Natural killer cell treated with Interleukin-12 subunit alpha and Interleukin-12 subunit beta and Interleukin-15 and Interleukin-18, amount 100 ng/mL, for 72 hours (primary cell): ENCODE data around the gene ALPP. TPM values are rescaled to one million over a fixed set of nuclear protein-coding genes. Genes with fewer than 3 reads are reported as not detected.
A peak's percentile ranks its signal among the peaks of the same experiment; 100 is the strongest.
"Not testable (repeated sequence)": the region's sequence is repeated elsewhere in the genome, so short reads cannot be mapped to it uniquely, and the experiment has no call there.

Experiments used
- ATAC-seq, 2 donors: fragments of 150-1000 bp; cut with Tn5 transposase in 1 of 2; sonication (Bioruptor Pico), chemical (Tn5 transposase) in 1 of 2; 2 replicates each; pipeline ENCODE4 v1.10.0; 2021
- DNase-seq: peaks from one replicate; pipeline ENCODE4 v3.0.0; 2022; ENCODE audit warnings: low spot score
- H3K27ac Mint-ChIP-seq, 2 donors: 1 replicate in 1 of 2; 2 replicates in 1 of 2; pipeline ENCODE4 v1.8.0; 2022; ENCODE audit warnings: mixed read lengths in 2 of 2, mild to moderate bottlenecking in 1 of 2, moderate library complexity in 1 of 2
- H3K27me3 Mint-ChIP-seq, 2 donors: 1 replicate in 1 of 2; 2 replicates in 1 of 2; pipeline ENCODE4 v1.8.0; 2022; ENCODE audit warnings: mixed read lengths in 2 of 2
- H3K36me3 Mint-ChIP-seq: one replicate; pipeline ENCODE4 v1.8.0; 2022; ENCODE audit warnings: mixed read lengths
- H3K4me1 Mint-ChIP-seq, 2 donors: 1 replicate in 1 of 2; 2 replicates in 1 of 2; pipeline ENCODE4 v1.8.0; 2022; ENCODE audit warnings: low read depth in 2 of 2, mixed read lengths in 2 of 2, mild to moderate bottlenecking in 1 of 2
- H3K4me3 Mint-ChIP-seq: one replicate; pipeline ENCODE4 v1.8.0; 2022; ENCODE audit warnings: mixed read lengths
- H3K9me3 Mint-ChIP-seq: 2 replicates; pipeline ENCODE4 v1.8.0; 2022; ENCODE audit warnings: mixed read lengths
- total RNA-seq, 2 donors: library from RNA; stranded (reverse); gene quantifications; one replicate each; pipeline ENCODE4 v1.2.3, GENCODE V29; 2022

ALPP gene
- total RNA-seq, 2 donors from 2014 or later: not detected

GRCh38 chr2:232377319-232377718 is 1.2 kb upstream of the ALPP start:
- H3K27ac Mint-ChIP-seq: no peak overlapping the region
- H3K36me3 Mint-ChIP-seq: no peaks in the 10 kb centered on the region
- H3K4me3 Mint-ChIP-seq: no peak overlapping the region
- no peaks in the 10 kb centered on the region for H3K4me1 Mint-ChIP-seq
- no peaks in the 10 kb centered on the region for H3K9me3 Mint-ChIP-seq
- ATAC-seq: no peak
- DNase-seq: no peak
- H3K27me3 Mint-ChIP-seq: no peaks in the 10 kb centered on the region

DNA sequence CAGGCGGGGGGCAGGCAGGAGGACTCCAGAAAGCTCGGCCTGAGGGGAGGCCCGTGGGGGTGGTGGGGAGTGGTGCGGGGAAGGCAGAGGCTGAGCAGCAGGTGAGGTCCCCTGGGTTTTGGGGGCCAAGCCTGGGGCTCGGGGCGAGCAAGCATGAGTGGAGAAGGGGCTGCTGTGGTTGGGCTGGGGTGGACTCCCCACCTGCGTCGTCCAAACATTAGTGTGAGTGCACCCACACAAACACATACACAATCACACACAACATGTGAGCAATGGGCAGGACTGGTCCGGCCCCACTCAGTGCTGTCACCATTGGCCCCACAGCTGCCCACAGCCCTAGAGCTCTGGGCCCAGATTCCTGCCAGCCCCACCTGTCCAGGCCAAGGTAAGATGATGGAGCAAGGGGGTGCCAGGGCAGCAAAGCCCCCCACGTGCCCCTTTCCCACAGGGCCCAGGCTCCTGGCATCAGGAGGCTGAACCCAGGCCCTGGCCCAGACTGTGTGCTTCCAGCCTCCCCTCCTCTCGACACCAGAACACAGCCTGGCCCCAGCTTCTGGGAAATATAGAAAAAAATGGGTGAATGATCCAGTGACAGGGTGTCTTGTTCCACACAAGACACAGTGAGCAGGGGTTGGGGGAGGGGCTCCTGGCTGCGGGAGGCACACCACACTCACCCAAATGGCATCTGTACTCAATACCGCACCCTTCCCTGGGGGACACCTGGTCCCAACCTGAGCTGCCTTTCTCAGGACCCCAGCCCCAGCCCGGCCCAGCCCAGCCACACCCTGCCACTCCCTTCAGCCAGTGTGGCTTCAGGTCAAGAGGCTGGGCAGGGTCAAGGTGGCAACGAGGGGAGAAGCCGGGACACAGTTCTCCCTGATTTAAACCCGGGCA is 463 bp upstream of the ALPP start:
- H3K27ac Mint-ChIP-seq: no peak overlapping the region
- H3K36me3 Mint-ChIP-seq: no peaks in the 10 kb centered on the region
- no peaks in the 10 kb centered on the region for H3K4me1 Mint-ChIP-seq
- no peaks in the 10 kb centered on the region for H3K9me3 Mint-ChIP-seq
- H3K4me3 Mint-ChIP-seq: no peak overlapping the region
- peak in 1 of 2 donors; percentile 37 for ATAC-seq
- peaks cover 0 to 4% of the 10 kb centered on the region in 2 donors for H3K27me3 Mint-ChIP-seq
- no peak for DNase-seq

DNA sequence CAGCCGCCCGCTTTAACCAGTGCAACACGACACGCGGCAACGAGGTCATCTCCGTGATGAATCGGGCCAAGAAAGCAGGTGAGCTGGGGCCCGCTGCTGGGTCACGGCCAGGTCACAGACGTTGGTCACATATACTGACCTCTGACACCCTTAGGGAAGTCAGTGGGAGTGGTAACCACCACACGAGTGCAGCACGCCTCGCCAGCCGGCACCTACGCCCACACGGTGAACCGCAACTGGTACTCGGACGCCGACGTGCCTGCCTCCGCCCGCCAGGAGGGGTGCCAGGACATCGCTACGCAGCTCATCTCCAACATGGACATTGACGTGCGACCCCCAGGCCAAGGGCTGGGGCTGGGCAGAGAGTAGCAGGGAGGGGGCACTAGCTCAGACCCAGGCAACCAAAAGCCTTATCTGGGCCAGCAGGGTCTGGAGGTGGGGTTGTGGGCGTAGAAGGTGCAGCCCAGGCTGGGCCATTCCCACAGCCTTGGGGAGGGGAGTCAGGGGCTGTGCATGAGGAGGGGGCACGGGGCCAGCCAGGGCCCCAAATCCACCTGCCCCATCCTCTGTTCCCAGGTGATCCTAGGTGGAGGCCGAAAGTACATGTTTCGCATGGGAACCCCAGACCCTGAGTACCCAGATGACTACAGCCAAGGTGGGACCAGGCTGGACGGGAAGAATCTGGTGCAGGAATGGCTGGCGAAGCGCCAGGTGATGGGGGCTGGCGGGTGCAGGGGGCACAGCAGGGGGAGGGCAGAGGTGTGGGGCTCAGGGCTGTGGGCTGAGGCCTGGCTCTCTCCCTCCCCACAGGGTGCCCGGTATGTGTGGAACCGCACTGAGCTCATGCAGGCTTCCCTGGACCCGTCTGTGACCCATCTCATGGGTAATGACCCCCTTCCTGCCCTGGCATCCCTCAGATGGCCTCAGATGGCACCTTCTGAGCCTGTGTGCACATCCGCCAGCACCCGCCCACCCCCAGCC is 1.3 kb downstream of the ALPP start:
- peaks cover 9 to 10% of the 10 kb centered on the region in 2 donors for H3K27me3 Mint-ChIP-seq
- H3K4me1 Mint-ChIP-seq, H3K4me3 Mint-ChIP-seq, H3K9me3 Mint-ChIP-seq, ATAC-seq, H3K27ac Mint-ChIP-seq, H3K36me3 Mint-ChIP-seq, DNase-seq: not testable (repeated sequence)

DNA sequence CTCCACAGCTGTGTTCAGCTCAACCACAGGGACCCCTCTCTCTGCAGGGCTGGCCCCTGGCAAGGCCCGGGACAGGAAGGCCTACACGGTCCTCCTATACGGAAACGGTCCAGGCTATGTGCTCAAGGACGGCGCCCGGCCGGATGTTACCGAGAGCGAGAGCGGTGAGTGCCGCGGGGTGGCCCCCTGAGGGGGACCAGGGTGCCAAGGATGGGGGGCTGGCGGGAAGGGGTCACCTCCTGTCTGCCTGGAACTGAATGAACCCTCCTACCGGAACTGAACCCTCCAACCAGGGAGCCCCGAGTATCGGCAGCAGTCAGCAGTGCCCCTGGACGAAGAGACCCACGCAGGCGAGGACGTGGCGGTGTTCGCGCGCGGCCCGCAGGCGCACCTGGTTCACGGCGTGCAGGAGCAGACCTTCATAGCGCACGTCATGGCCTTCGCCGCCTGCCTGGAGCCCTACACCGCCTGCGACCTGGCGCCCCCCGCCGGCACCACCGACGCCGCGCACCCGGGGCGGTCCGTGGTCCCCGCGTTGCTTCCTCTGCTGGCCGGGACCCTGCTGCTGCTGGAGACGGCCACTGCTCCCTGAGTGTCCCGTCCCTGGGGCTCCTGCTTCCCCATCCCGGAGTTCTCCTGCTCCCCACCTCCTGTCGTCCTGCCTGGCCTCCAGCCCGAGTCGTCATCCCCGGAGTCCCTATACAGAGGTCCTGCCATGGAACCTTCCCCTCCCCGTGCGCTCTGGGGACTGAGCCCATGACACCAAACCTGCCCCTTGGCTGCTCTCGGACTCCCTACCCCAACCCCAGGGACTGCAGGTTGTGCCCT is 2.9 kb downstream of the ALPP start:
- not testable (repeated sequence) for H3K4me1 Mint-ChIP-seq, H3K9me3 Mint-ChIP-seq, DNase-seq, H3K36me3 Mint-ChIP-seq, H3K27ac Mint-ChIP-seq, H3K4me3 Mint-ChIP-seq
- peak; percentile 49 to 51 for ATAC-seq
- H3K27me3 Mint-ChIP-seq: peaks cover 20% of the 10 kb centered on the region in 2 donors

DNA sequence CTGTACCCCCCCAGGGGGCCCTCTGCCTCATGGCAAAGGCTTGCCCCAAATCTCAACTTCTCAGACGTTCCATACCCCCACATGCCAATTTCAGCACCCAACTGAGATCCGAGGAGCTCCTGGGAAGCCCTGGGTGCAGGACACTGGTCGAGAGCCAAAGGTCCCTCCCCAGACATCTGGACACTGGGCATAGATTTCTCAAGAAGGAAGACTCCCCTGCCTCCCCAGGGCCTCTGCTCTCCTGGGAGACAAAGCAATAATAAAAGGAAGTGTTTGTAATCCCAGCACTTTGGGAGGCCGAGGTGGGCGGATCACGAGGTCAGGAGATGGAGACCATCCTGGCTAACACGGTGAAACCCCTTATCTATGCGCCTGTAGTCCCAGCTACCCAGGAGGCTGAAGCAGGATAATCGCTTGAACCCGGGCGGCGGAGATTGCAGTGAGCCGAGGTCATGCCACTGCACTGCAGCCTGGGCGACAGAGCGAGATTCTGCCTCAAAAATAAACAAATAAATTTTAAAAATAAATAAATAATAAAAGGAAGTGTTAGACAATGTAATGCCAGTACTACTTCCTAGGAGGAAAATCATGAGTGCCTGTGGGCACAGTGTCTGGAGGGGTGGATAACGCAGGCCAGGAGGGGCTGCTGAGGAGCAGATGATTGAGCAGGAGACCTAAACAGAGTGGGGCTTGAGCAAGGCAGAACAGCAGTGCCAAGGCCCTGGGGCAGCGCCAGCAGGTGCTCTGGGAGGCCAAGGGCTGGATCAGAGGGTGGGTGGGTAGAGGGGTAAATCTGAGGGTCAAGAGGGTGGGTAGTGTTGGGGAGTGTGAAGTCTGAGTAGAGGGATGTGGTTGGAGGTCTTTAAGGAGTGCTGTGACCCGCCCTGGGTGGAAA is 4.0 kb downstream of the ALPP start:
- Mint-ChIP-seq H3K36me3 (no peaks in the 10 kb centered on the region), H3K4me1 (no peaks in the 10 kb centered on the region), H3K27ac (no peak overlapping the region), H3K4me3 (no peak overlapping the region), H3K27me3 (peaks cover 20 to 21% of the 10 kb centered on the region in 2 donors), H3K9me3 (no peaks in the 10 kb centered on the region)
- no peak for ATAC-seq
- no peak for DNase-seq

- ATAC-seq: no peak
- Mint-ChIP-seq H3K9me3 (no peaks in the 10 kb centered on the region), H3K4me1 (no peaks in the 10 kb centered on the region), H3K36me3 (no peaks in the 10 kb centered on the region), H3K27ac (no peak overlapping the region), H3K27me3 (peaks cover 25 to 26% of the 10 kb centered on the region in 2 donors), H3K4me3 (no peak overlapping the region)
- no peak for DNase-seq
These were observed 5.9 kb downstream of the ALPP start for GRCh38 chr2:232384466-232384865.

DNA sequence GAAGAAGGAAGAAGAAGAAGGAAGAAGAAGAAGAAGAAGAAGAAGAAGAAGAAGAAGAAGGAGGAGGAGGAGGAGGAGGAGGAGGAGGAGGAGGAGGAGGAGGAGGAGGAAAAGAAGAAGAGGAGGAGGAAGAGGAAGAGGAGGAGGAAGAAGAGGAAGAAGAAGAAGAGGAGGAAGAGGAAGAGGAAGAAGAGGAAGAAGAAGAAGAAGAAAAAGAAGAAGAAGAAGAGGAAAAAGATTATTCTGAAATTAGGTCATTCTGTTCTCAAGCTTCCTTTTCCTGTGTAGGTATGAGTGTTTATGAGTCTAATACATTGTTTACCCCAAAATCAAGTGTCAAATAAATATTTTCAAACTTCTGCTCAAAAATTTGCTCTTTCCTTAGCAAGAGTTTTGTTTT is 6.5 kb downstream of the ALPP start:
- H3K4me1 Mint-ChIP-seq, H3K27ac Mint-ChIP-seq, H3K4me3 Mint-ChIP-seq, ATAC-seq, H3K36me3 Mint-ChIP-seq, H3K9me3 Mint-ChIP-seq, DNase-seq: not testable (repeated sequence)
- H3K27me3 Mint-ChIP-seq: peaks cover 28 to 31% of the 10 kb centered on the region in 2 donors

DNA sequence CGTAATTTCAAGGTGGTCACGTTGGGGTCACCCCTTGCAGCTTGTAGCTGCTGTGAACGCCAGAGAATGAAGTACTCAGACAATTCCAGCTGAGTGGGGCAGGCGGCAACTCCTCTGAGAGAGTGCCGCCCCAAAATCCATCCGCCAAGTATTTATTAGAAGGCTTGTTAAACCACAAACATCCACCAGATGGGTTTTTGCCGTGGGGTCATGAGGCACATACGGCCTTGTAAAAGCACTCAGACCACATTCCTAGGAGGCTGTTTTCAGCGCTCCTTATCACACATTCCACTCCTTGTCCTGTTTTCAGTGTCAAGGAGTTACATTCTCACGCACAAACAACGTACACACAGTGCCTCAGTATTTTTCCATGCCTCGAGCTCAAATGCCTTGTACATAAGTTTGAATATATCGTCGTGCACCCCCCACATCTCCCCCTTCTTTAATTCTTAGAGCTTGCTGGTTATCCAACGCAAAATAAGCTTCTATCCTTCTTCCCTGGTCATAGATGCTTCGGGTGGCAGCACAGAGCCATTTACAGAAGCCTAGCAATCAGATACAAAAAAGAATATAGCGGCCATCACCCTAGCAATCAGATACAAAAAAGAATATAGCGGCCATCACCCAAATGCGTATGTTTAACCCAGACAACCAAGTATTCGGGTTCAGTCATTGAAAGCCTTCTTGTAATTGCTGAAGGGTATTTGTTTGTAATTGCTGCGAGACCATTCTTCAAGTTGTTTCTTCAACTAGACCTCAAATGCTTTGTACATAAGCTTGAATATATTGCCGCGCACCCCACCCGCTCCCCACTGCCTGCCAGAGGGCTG is 7.3 kb downstream of the ALPP start:
- no peak for ATAC-seq
- H3K36me3 Mint-ChIP-seq: no peaks in the 10 kb centered on the region
- H3K4me1 Mint-ChIP-seq: no peaks in the 10 kb centered on the region
- H3K4me3 Mint-ChIP-seq: no peak overlapping the region
- no peak for DNase-seq
- H3K27me3 Mint-ChIP-seq: peaks cover 32 to 36% of the 10 kb centered on the region in 2 donors
- no peaks in the 10 kb centered on the region for H3K9me3 Mint-ChIP-seq
- no peak overlapping the region for H3K27ac Mint-ChIP-seq

DNA sequence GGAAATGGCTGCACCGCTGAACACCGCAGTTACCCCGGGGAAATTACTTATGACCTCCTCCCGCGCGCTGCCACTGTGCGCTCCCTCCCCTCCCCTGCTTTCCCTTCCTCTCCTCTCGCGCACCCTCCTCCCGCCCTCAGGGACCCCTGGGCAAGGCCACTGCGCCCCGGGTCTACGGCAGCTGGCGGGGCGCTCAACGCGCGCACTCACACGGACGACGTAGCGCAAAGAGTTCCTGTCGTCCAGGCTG is 7.9 kb downstream of the ALPP start:
- ATAC-seq (no peak), DNase-seq (no peak)
- Mint-ChIP-seq H3K27ac (no peak overlapping the region), H3K36me3 (no peaks in the 10 kb centered on the region), H3K4me1 (no peaks in the 10 kb centered on the region), H3K4me3 (no peak overlapping the region), H3K9me3 (no peaks in the 10 kb centered on the region), H3K27me3 (peaks cover 33 to 39% of the 10 kb centered on the region in 2 donors)

DNA sequence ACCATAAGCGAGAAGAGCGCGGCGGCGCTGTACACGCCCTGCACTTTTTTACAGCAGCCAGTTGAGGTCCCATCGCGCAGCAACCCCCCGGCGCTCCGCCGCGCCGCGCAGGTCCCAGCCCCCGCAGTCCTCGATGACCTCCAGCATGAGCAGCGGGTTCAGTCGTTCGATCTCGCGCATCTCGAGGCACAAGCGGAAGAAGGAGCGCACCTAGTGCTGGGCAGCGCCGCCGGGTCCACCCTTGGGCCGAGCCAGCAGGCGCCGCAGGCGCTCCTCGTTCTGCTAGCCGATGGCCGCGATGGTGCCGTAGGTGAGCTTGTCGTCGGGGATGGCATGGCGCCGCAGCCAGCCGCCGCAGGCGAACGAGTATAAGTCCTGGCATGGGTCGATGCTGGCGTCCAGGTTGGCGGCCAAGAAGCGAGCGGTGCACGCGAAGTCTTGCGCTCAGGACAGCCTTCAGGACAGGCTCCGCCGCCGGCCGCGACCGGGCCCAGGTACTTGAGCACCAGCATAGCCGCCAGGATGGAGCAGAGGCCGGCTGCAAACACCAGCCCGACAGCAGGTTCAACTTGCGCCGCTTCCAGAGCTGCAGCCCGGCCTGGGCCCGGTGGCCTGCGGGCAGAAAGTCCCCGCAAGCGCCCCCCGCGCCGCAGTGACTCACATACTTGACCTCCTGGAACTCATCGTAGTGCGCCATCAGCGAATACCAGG is 8.3 kb downstream of the ALPP start:
- no peak for DNase-seq
- no peaks in the 10 kb centered on the region for H3K4me1 Mint-ChIP-seq
- no peak for ATAC-seq
- H3K27ac Mint-ChIP-seq: no peak overlapping the region
- no peaks in the 10 kb centered on the region for H3K9me3 Mint-ChIP-seq
- no peaks in the 10 kb centered on the region for H3K36me3 Mint-ChIP-seq
- H3K4me3 Mint-ChIP-seq: no peak overlapping the region
- H3K27me3 Mint-ChIP-seq: peaks cover 33 to 39% of the 10 kb centered on the region in 2 donors

DNA sequence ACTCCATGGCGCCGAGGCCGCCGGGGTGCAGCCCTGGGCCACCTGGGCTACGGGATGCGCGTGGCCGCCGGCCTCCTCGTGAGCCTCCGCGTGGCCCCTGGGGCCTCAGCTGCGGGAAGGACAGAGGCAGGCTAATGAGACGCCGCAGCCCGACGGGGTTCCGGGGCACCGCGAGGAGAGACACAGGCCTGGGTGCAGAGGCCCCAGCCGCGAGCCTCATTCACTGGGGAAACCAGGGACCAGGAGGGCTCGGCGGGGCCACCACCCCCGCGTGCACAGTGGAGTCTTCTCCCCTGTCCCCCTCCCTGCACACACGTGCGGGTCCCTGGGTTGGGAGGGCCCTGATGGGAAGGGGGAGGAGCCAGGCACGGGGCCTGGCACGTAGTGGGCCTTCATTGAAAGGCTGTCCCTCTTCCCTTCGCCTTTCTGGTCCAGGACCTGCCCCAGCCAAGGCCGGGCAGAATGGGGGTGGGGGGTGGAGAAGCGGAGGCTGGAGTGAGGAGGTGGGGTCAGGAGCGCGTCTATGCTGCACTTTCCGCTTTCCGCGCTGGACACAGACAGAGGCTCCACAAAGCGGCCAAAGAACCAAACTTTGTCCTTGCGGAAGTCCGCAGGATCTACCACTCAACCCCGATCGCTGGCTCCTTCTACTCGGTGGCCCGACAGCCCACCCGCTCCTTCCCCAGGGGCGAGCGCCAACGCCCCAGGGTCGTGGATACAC is 9.1 kb downstream of the ALPP start:
- no peak overlapping the region for H3K4me3 Mint-ChIP-seq
- H3K36me3 Mint-ChIP-seq: no peaks in the 10 kb centered on the region
- ATAC-seq (peak in 1 of 2 donors; percentile 8), DNase-seq (no peak)
- no peak overlapping the region for H3K27ac Mint-ChIP-seq
- no peaks in the 10 kb centered on the region for H3K4me1 Mint-ChIP-seq
- H3K9me3 Mint-ChIP-seq: no peaks in the 10 kb centered on the region
- peaks cover 33 to 39% of the 10 kb centered on the region in 2 donors for H3K27me3 Mint-ChIP-seq
